ENCODE data around the gene CCN5.

Gene CCN5

DNA sequence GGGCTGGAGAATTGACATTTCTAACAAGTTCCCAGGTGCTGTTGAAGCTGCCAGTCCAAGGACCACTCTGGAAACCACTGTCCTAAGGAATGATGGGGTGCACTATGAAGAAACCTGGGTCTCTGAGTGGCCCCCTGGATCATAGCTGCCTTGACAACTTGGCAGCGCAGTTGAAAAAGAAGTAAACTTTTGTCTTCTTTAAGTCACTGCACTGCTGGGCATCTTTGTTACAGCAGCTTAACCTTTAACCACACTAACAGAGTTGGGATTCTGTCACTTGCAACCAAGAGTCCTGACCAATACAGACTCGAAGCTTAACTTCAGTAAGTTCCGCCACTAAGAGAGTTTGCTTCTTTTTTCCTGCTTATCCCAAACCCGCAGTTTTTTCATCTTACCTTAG is 21.9 kb downstream of the CCN5 start:
- Histone ChIP-seq H3K27ac (replicated peaks) (peak overlapping the region; percentile 26; the same call in 1 of the 2 replicates), H3K4me3 (replicated peaks; ENCODE audit: insufficient read depth, low read length) (no peak overlapping the region), H3K27me3 (ENCODE audit: insufficient read depth, poor library complexity, severe bottlenecking) (peaks cover 3% of the 10 kb centered on the region)
- TF ChIP-seq, protein P1, sequence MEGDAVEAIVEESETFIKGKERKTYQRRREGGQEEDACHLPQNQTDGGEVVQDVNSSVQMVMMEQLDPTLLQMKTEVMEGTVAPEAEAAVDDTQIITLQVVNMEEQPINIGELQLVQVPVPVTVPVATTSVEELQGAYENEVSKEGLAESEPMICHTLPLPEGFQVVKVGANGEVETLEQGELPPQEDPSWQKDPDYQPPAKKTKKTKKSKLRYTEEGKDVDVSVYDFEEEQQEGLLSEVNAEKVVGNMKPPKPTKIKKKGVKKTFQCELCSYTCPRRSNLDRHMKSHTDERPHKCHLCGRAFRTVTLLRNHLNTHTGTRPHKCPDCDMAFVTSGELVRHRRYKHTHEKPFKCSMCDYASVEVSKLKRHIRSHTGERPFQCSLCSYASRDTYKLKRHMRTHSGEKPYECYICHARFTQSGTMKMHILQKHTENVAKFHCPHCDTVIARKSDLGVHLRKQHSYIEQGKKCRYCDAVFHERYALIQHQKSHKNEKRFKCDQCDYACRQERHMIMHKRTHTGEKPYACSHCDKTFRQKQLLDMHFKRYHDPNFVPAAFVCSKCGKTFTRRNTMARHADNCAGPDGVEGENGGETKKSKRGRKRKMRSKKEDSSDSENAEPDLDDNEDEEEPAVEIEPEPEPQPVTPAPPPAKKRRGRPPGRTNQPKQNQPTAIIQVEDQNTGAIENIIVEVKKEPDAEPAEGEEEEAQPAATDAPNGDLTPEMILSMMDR (IDR thresholded peaks at IDR 0.05; ENCODE audit: insufficient read depth, low read length), result no peak
- TF ChIP-seq, protein P2, sequence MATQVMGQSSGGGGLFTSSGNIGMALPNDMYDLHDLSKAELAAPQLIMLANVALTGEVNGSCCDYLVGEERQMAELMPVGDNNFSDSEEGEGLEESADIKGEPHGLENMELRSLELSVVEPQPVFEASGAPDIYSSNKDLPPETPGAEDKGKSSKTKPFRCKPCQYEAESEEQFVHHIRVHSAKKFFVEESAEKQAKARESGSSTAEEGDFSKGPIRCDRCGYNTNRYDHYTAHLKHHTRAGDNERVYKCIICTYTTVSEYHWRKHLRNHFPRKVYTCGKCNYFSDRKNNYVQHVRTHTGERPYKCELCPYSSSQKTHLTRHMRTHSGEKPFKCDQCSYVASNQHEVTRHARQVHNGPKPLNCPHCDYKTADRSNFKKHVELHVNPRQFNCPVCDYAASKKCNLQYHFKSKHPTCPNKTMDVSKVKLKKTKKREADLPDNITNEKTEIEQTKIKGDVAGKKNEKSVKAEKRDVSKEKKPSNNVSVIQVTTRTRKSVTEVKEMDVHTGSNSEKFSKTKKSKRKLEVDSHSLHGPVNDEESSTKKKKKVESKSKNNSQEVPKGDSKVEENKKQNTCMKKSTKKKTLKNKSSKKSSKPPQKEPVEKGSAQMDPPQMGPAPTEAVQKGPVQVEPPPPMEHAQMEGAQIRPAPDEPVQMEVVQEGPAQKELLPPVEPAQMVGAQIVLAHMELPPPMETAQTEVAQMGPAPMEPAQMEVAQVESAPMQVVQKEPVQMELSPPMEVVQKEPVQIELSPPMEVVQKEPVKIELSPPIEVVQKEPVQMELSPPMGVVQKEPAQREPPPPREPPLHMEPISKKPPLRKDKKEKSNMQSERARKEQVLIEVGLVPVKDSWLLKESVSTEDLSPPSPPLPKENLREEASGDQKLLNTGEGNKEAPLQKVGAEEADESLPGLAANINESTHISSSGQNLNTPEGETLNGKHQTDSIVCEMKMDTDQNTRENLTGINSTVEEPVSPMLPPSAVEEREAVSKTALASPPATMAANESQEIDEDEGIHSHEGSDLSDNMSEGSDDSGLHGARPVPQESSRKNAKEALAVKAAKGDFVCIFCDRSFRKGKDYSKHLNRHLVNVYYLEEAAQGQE (IDR thresholded peaks at IDR 0.05; ENCODE audit: insufficient replicate concordance, low read depth), result no peak
- TF ChIP-seq SPI1 (IDR thresholded peaks at IDR 0.05; ENCODE audit: borderline replicate concordance, low read depth) (no peak), POLR2AphosphoS5 (IDR thresholded peaks at IDR 0.05; ENCODE audit: low read depth) (no peak), GABPA (IDR thresholded peaks at IDR 0.05; ENCODE audit: low read depth) (no peak)
- DNase-seq (ENCODE audit: low read depth in 1 of 2, low spot score in 1 of 2), result no peak

DNA sequence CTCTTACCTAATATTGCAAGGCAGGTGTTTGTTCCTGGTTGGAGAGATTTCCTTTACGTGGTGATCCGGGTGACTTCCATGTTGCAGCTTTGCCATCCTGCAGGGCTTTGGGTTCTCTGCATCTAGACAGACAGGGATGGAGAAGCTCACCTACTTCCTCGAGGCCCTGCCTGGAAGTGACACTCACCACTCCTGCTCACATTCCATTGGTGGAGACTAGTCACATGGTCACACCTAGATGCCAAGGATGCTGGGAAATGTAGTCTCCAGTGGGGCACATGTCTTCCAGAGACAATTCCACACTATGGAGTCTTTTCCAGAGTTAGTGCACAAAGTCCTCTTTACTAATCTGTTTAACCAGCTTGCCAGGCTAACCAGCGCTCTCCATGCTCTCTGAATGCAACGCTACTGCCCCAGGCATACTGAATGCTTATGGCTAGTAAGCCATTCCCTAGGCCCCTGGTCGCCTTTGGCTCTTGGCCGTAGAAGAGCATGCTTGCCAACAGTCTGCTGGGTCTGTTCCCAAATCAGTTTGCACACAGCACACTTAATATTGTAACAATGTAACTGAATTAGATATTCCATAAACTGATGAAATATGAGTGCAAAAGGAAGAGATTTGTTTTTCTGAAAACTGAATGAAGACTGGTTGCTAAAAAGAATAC is 23.8 kb downstream of the CCN5 start:
- Histone ChIP-seq H3K4me3 (replicated peaks; ENCODE audit: insufficient read depth, low read length) (no peak overlapping the region), H3K27ac (replicated peaks) (no peak overlapping the region), H3K27me3 (ENCODE audit: insufficient read depth, poor library complexity, severe bottlenecking) (peaks cover 3% of the 10 kb centered on the region)
- DNase-seq (ENCODE audit: low read depth in 1 of 2, low spot score in 1 of 2), result peak; percentile 56 to 83
- TF ChIP-seq, protein P2 (IDR thresholded peaks at IDR 0.05; ENCODE audit: insufficient replicate concordance, low read depth), result no peak
- TF ChIP-seq SPI1 (IDR thresholded peaks at IDR 0.05; ENCODE audit: borderline replicate concordance, low read depth), result no peak
- no peak for TF ChIP-seq POLR2AphosphoS5 (IDR thresholded peaks at IDR 0.05; ENCODE audit: low read depth)
- no peak for TF ChIP-seq GABPA (IDR thresholded peaks at IDR 0.05; ENCODE audit: low read depth)
- TF ChIP-seq, protein P1 (IDR thresholded peaks at IDR 0.05; ENCODE audit: insufficient read depth, low read length), result no peak

DNA sequence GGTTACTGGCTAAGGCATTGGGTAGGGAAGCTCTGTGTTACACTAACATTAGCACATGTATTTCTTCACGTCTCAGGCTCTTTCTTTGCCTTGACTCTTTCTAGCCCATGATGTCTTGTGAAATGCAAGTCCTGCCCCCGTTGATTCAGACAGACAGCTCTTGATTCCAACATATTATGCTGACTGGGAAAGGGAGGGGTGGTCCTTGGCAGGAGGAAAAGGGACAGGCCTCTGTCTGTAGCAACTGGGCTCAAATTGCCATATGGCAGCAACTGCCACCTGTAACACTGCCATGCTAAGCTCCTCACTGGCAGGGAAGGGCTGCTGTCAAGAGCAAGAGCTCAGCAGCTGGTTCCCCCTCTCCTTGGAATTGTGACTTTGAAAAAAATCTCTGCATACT is 24.8 kb downstream of the CCN5 start:
- DNase-seq (ENCODE audit: low read depth in 1 of 2, low spot score in 1 of 2), result no peak

More for the DNA sequence above, 24.8 kb downstream of the CCN5 start:
- no peak overlapping the region for H3K4me3 ChIP-seq (replicated peaks; ENCODE audit: insufficient read depth, low read length)
- peaks cover 3% of the 10 kb centered on the region for H3K27me3 ChIP-seq (ENCODE audit: insufficient read depth, poor library complexity, severe bottlenecking)
- TF ChIP-seq, protein P1 (IDR thresholded peaks at IDR 0.05; ENCODE audit: insufficient read depth, low read length), result no peak
- TF ChIP-seq SPI1 (IDR thresholded peaks at IDR 0.05; ENCODE audit: borderline replicate concordance, low read depth) (no peak), POLR2AphosphoS5 (IDR thresholded peaks at IDR 0.05; ENCODE audit: low read depth) (no peak), GABPA (IDR thresholded peaks at IDR 0.05; ENCODE audit: low read depth) (no peak)
- TF ChIP-seq, protein P2 (IDR thresholded peaks at IDR 0.05; ENCODE audit: insufficient replicate concordance, low read depth), result no peak
- H3K27ac ChIP-seq (replicated peaks), result no peak overlapping the region

All from HL-60 (cell line).